Embryonic facial prominence (tissue), 1 donor: ENCODE results near the gene COL9A3.

Source experiments
- DNase-seq: peaks from one replicate; pipeline ENCODE4 v3.0.0-alpha.2; 2016; ENCODE audit errors: extremely low spot score

Gene COL9A3

GRCh38 chr20:62811320-62811719 is 5.5 kb upstream of the COL9A3 start:
- DNase-seq, result no peak

GRCh38 chr20:62811720-62812119 is 5.1 kb upstream of the COL9A3 start:
- no peak for DNase-seq

GRCh38 chr20:62812181-62812906 is 4.5 kb upstream of the COL9A3 start:
- no peak for DNase-seq

GRCh38 chr20:62812907-62813200 is 4.0 kb upstream of the COL9A3 start:
- no peak for DNase-seq

GRCh38 chr20:62813588-62813987 is 3.3 kb upstream of the COL9A3 start:
- DNase-seq, result no peak

GRCh38 chr20:62814060-62814708 is 2.7 kb upstream of the COL9A3 start:
- no peak for DNase-seq

- DNase-seq, result no peak
Observed at GRCh38 chr20:62814709-62815065, 2.2 kb upstream of the COL9A3 start.

- DNase-seq, result no peak
Observed at GRCh38 chr20:62815066-62815991, 1.5 kb upstream of the COL9A3 start.

GRCh38 chr20:62816031-62816883 is 593 bp upstream of the COL9A3 start:
- no peak for DNase-seq

GRCh38 chr20:62817975-62818591 is 1.2 kb downstream of the COL9A3 start:
- DNase-seq, result no peak

- no peak for DNase-seq
Observed at GRCh38 chr20:62818592-62819493, 2.0 kb downstream of the COL9A3 start.

- no peak for DNase-seq
Observed at GRCh38 chr20:62819494-62820174, 2.8 kb downstream of the COL9A3 start.

- no peak for DNase-seq
Observed at GRCh38 chr20:62820208-62820961, 3.5 kb downstream of the COL9A3 start.

GRCh38 chr20:62820962-62821725 is 4.3 kb downstream of the COL9A3 start:
- no peak for DNase-seq

GRCh38 chr20:62821726-62822210 is 4.9 kb downstream of the COL9A3 start:
- no peak for DNase-seq

GRCh38 chr20:62822239-62822787 is 5.5 kb downstream of the COL9A3 start:
- no peak for DNase-seq

- no peak for DNase-seq
Observed at GRCh38 chr20:62822788-62823651, 6.2 kb downstream of the COL9A3 start.
